H9 (cell line): ENCODE results near the gene CDH9. TPM values are rescaled to one million over a fixed set of nuclear protein-coding genes. Genes with fewer than 3 reads are reported as not detected.

Source experiments
- DNase-seq: peaks from one replicate; pipeline ENCODE4 v3.0.0-alpha.2; 2017
- H2AFZ ChIP-seq: one replicate; pipeline ENCODE4 v1.6.1; 2013; ENCODE audit warnings: mild to moderate bottlenecking, low read length, control low read depth, moderate library complexity
- H2AK5ac ChIP-seq: 2 replicates; pipeline ENCODE4 v1.6.1; 2013; ENCODE audit warnings: low read length, control low read depth, mixed read lengths; ENCODE audit not compliant: insufficient read length
- H2BK120ac ChIP-seq: one replicate; pipeline ENCODE4 v1.6.1; 2013; ENCODE audit warnings: low read depth, mild to moderate bottlenecking, low read length, control low read depth, inconsistent platforms; ENCODE audit not compliant: poor library complexity, severe bottlenecking
- H2BK12ac ChIP-seq: 2 replicates; pipeline ENCODE4 v1.6.1; 2013; ENCODE audit warnings: low read length, control low read depth, mixed read lengths, low read depth; ENCODE audit not compliant: insufficient read length
- H2BK15ac ChIP-seq: 2 replicates; pipeline ENCODE4 v1.6.1; 2013; ENCODE audit warnings: low read depth, low read length, control low read depth
- H2BK20ac ChIP-seq: one replicate; pipeline ENCODE4 v1.6.1; 2013; ENCODE audit warnings: low read depth, mild to moderate bottlenecking, low read length, control low read depth, inconsistent platforms; ENCODE audit not compliant: poor library complexity, severe bottlenecking
- H2BK5ac ChIP-seq: 2 replicates; pipeline ENCODE4 v1.6.1; 2013; ENCODE audit warnings: low read length, control low read depth, mixed read lengths; ENCODE audit not compliant: insufficient read length
- H3K14ac ChIP-seq: 2 replicates; pipeline ENCODE4 v1.6.1; 2013; ENCODE audit warnings: low read length, control low read depth; ENCODE audit not compliant: insufficient read depth
- H3K18ac ChIP-seq: 2 replicates; pipeline ENCODE4 v1.6.1; 2013; ENCODE audit warnings: low read depth, mild to moderate bottlenecking, mixed read lengths, low read length, control low read depth; ENCODE audit not compliant: insufficient read length
- H3K23ac ChIP-seq: 2 replicates; pipeline ENCODE4 v1.6.1; 2013; ENCODE audit warnings: low read length, control low read depth, mixed read lengths, low read depth; ENCODE audit not compliant: insufficient read length
- H3K23me2 ChIP-seq: 2 replicates; pipeline ENCODE4 v1.6.1; 2013; ENCODE audit warnings: low read depth, mild to moderate bottlenecking, mixed read lengths, low read length, control low read depth; ENCODE audit not compliant: insufficient read length, poor library complexity, severe bottlenecking
- H3K27ac ChIP-seq: 2 replicates; pipeline ENCODE4 v1.5.1; 2013; ENCODE audit warnings: low read length, control low read depth, mixed read lengths, low read depth; ENCODE audit not compliant: insufficient read length
- H3K27me3 ChIP-seq: 2 replicates; pipeline ENCODE4 v1.6.1; 2013; ENCODE audit warnings: low read length, control low read depth, inconsistent platforms; ENCODE audit not compliant: insufficient read depth
- H3K4ac ChIP-seq: 2 replicates; pipeline ENCODE4 v1.6.1; 2013; ENCODE audit warnings: low read depth, mild to moderate bottlenecking, control low read depth, inconsistent platforms, low read length, moderate library complexity
- H3K4me1 ChIP-seq: 2 replicates; pipeline ENCODE4 v1.6.1; 2013; ENCODE audit warnings: low read length, control low read depth, inconsistent platforms; ENCODE audit not compliant: insufficient read depth
- H3K4me2 ChIP-seq: 2 replicates; pipeline ENCODE4 v1.6.1; 2013; ENCODE audit warnings: low read length, control low read depth, mixed read lengths; ENCODE audit not compliant: insufficient read length, insufficient read depth
- H3K56ac ChIP-seq: 2 replicates; pipeline ENCODE4 v1.6.1; 2013; ENCODE audit warnings: low read depth, mild to moderate bottlenecking, mixed read lengths, low read length, control low read depth; ENCODE audit not compliant: insufficient read length
- H3K79me1 ChIP-seq: 2 replicates; pipeline ENCODE4 v1.6.1; 2013; ENCODE audit warnings: low read depth, mild to moderate bottlenecking, moderate library complexity, low read length, control low read depth, inconsistent platforms; ENCODE audit not compliant: insufficient read depth, poor library complexity, severe bottlenecking
- H3K79me2 ChIP-seq: 2 replicates; pipeline ENCODE4 v1.6.1; 2013; ENCODE audit warnings: low read length, control low read depth, inconsistent platforms; ENCODE audit not compliant: insufficient read depth
- H3K9ac ChIP-seq: 2 replicates; pipeline ENCODE4 v1.6.1; 2013; ENCODE audit warnings: low read length, control low read depth, mixed read lengths; ENCODE audit not compliant: insufficient read length; ENCODE audit errors: extremely low read depth
- H3K9me3 ChIP-seq: one replicate; pipeline ENCODE4 v1.6.1; 2013; ENCODE audit warnings: low read depth, low read length, inconsistent platforms; ENCODE audit not compliant: control insufficient read depth
- H3T11ph ChIP-seq: one replicate; pipeline ENCODE4 v1.6.1; 2013; ENCODE audit warnings: mild to moderate bottlenecking, low read length, control low read depth, inconsistent platforms
- H4K20me1 ChIP-seq: one replicate; pipeline ENCODE4 v1.6.1; 2013; ENCODE audit not compliant: control insufficient read depth, insufficient read length, insufficient read depth
- H4K5ac ChIP-seq: 2 replicates; pipeline ENCODE4 v1.6.1; 2013; ENCODE audit warnings: low read depth, mild to moderate bottlenecking, mixed read lengths, low read length, control low read depth; ENCODE audit not compliant: insufficient read length
- H4K8ac ChIP-seq: replicated peaks from 2 replicates; pipeline ENCODE4 v1.6.1; 2013; ENCODE audit warnings: low read length, control low read depth, mixed read lengths, low read depth; ENCODE audit not compliant: insufficient read length
- H4K91ac ChIP-seq: 2 replicates; pipeline ENCODE4 v1.6.1; 2013; ENCODE audit warnings: low read depth, mild to moderate bottlenecking, moderate library complexity, mixed read lengths, low read length, control low read depth; ENCODE audit not compliant: insufficient read length
- H3K27ac Mint-ChIP-seq, 3 experiments: 2 replicates in 2 of 3; 3 replicates in 1 of 3; pipeline ENCODE4 v1.8.0; 2020 to 2021; ENCODE audit warnings: mixed read lengths in 3 of 3, mild to moderate bottlenecking in 1 of 3, moderate library complexity in 1 of 3
- H3K27me3 Mint-ChIP-seq: 2 replicates; pipeline ENCODE4 v1.8.0; 2021; ENCODE audit warnings: low read depth, mild to moderate bottlenecking, moderate library complexity, mixed read lengths
- H3K36me3 Mint-ChIP-seq, 3 experiments: 2 replicates in 2 of 3; 3 replicates in 1 of 3; pipeline ENCODE4 v1.8.0; 2020 to 2021; ENCODE audit warnings: low read depth in 3 of 3, mixed read lengths in 3 of 3; ENCODE audit not compliant: insufficient read depth in 1 of 3
- H3K4me1 Mint-ChIP-seq, 2 experiments: 2 replicates each; pipeline ENCODE4 v1.8.0; 2020; ENCODE audit warnings: mixed read lengths in 2 of 2
- H3K4me3 Mint-ChIP-seq, 2 experiments: 2 replicates in 1 of 2; 3 replicates in 1 of 2; pipeline ENCODE4 v1.8.0; 2020 to 2021; ENCODE audit warnings: mild to moderate bottlenecking in 2 of 2, mixed read lengths in 2 of 2, moderate library complexity in 1 of 2
- H3K9me3 Mint-ChIP-seq, 2 experiments: 2 replicates in 1 of 2; 3 replicates in 1 of 2; pipeline ENCODE4 v1.8.0; 2020; ENCODE audit warnings: mild to moderate bottlenecking in 2 of 2, mixed read lengths in 2 of 2, moderate library complexity in 1 of 2
- CTCF ChIP-seq: fragments of 200-600 bp; sonication (generic); conservative IDR thresholded peaks from 3 replicates; pipeline ENCODE4 v1.8.0; 2021; ENCODE audit warnings: antibody characterized with exemption, mild to moderate bottlenecking
- WGBS: extraction: QIAGEN DNeasy Blood & Tissue Kit; methylation state at CpG from one replicate; pipeline ENCODE4 v1.1.7; 2013; ENCODE audit warnings: missing lambda C conversion rate, low lambda C conversion rate, mixed read lengths; ENCODE audit not compliant: insufficient read length; ENCODE audit errors: extremely low coverage; 5-methylcytosine and 5-hydroxymethylcytosine counted together
- total RNA-seq: library from RNA; stranded (reverse); gene quantifications from 2 replicates; pipeline ENCODE4 v1.2.1, GENCODE V29; 2021

Gene CDH9
- total RNA-seq, 1 experiment from 2014 or later = 0.61 TPM

DNA sequence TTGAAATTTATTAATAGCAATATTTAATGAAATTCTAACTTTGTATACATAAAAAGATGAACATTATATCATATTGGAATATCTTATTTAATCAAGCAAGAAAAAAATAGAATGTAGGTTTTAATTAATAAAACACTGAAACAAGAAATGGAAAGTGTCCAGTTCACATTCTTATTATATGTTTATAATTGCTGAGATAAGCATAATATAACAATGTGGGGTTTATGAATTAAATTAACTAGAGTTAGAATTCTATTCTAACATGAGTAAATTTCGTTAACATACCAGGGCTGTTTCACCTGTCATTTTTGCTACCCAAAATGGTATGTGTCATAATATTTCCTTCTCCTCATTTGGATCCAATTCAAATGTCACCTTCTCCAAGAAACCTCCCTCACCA, 12.3 kb downstream of the CDH9 start:
- H3K27ac Mint-ChIP-seq = no peak overlapping the region
- no peaks in the 10 kb centered on the region for H3K9me3 Mint-ChIP-seq
- H3K18ac ChIP-seq = no peak overlapping the region
- DNase-seq = no peak
- H3K27me3 ChIP-seq = no peaks in the 10 kb centered on the region
- H2BK5ac ChIP-seq = no peak overlapping the region
- no peak overlapping the region for H2BK120ac ChIP-seq
- no peak overlapping the region for H3K4ac ChIP-seq
- H3K23ac ChIP-seq = no peak overlapping the region
- TF ChIP-seq CTCF = no peak
- no peak overlapping the region for H3K4me3 Mint-ChIP-seq
- no peak overlapping the region for H3K4me2 ChIP-seq
- H3K56ac ChIP-seq = no peak overlapping the region
- H3K27me3 Mint-ChIP-seq = no peaks in the 10 kb centered on the region
- H2BK12ac ChIP-seq = no peak overlapping the region
- no peak overlapping the region for H4K5ac ChIP-seq
- H2BK15ac ChIP-seq = no peak overlapping the region
- no peak overlapping the region for H3K9ac ChIP-seq
- no peak overlapping the region for H2AFZ ChIP-seq
- H3K4me1 Mint-ChIP-seq = peaks cover 0 to 4% of the 10 kb centered on the region in 2 experiments; a peak in 3 of 4 replicates
- H3K27ac ChIP-seq = no peak overlapping the region
- no peak overlapping the region for H4K91ac ChIP-seq
- no peak overlapping the region for H3K14ac ChIP-seq
- no peak overlapping the region for H2BK20ac ChIP-seq
- H3T11ph ChIP-seq = no peak overlapping the region
- no peaks in the 10 kb centered on the region for H3K23me2 ChIP-seq
- no peaks in the 10 kb centered on the region for H3K79me1 ChIP-seq
- no peaks in the 10 kb centered on the region for H3K79me2 ChIP-seq
- no peak overlapping the region for H2AK5ac ChIP-seq
- no peaks in the 10 kb centered on the region for H3K36me3 Mint-ChIP-seq
- H4K8ac ChIP-seq = no peak overlapping the region
- no peaks in the 10 kb centered on the region for H4K20me1 ChIP-seq
- H3K9me3 ChIP-seq = no peaks in the 10 kb centered on the region
- WGBS = no CpG with 5 or more reads among the region's 1 CpG
- no peaks in the 10 kb centered on the region for H3K4me1 ChIP-seq
